HepG2 (cell line): ENCODE data around the gene ANAPC5. TPM values are rescaled to one million over a fixed set of nuclear protein-coding genes. Genes with fewer than 3 reads are reported as not detected.

ENCODE experiments used
- ATAC-seq: fragments of 200-7000 bp; cut with Tn5 transposase; 3 replicates; pipeline ENCODE4 v1.9.1; 2020; ENCODE audit warnings: mild to moderate bottlenecking, moderate library complexity
- BruUV-seq: library from RNA; stranded (reverse); fragments of 400-500 nt; replicated peaks from 2 replicates; lab custom pipeline; 2021; lab: Mats Ljungman, UMichigan
- CTCF ChIA-PET: fragments of 300-600 bp; formaldehyde crosslinking; extraction: SDS; loops from one replicate; lab custom pipeline; 2021; ENCODE audit warnings: low total read pairs, inconsistent platforms, low intra/inter-chr PET ratio; lab: Yijun Ruan, JAX
- POLR2A ChIA-PET: fragments of 350-600 bp; sonication (Branson Sonifier 250); formaldehyde crosslinking; loops from one replicate; lab custom pipeline; 2020; ENCODE audit warnings: antibody characterized with exemption, inconsistent platforms; lab: Yijun Ruan, JAX
- DNase-seq: peaks from one replicate; pipeline ENCODE4 v3.0.0-alpha.2; 2015; ENCODE audit warnings: low spot score
- FAIRE-seq: peaks from 3 replicates; lab custom pipeline; 2011; peaks lifted over from hg19 to GRCh38; lab: Jason Lieb, UNC
- H2AFZ ChIP-seq: one replicate; pipeline ENCODE4 v1.6.1; 2011; ENCODE audit warnings: low read length, inconsistent platforms
- H3K27ac ChIP-seq: fragments of 300-600 bp; 3 replicates; pipeline ENCODE4 v1.8.0; 2011; ENCODE audit warnings: mixed run types, mild to moderate bottlenecking, mixed read lengths, low read length, inconsistent platforms; ENCODE audit not compliant: insufficient read depth; ENCODE audit errors: extremely low read length
- H3K27me3 ChIP-seq, 2 experiments: fragments of 200-600 bp in 1 of 2; 2 replicates in 1 of 2; 3 replicates in 1 of 2; pipeline versions ENCODE4 v1.6.0 to v1.8.0; 2011; ENCODE audit warnings: low read length in 2 of 2, mild to moderate bottlenecking in 2 of 2, moderate library complexity in 2 of 2, inconsistent platforms in 1 of 2; ENCODE audit not compliant: insufficient read depth in 2 of 2, control insufficient read depth in 1 of 2
- H3K36me3 ChIP-seq, 2 experiments: fragments of 200-600 bp in 1 of 2; replicated peaks in 1 of 2; 2 replicates in 1 of 2; 3 replicates in 1 of 2; pipeline versions ENCODE4 v1.5.1 to v1.8.0; 2011; ENCODE audit warnings: low read length in 2 of 2, inconsistent platforms in 1 of 2; ENCODE audit not compliant: insufficient read depth in 2 of 2, control insufficient read depth in 1 of 2
- H3K4me1 ChIP-seq: 2 replicates; pipeline ENCODE4 v1.5.1; 2012; ENCODE audit warnings: low read length, inconsistent platforms; ENCODE audit not compliant: insufficient read depth
- H3K4me2 ChIP-seq: 2 replicates; pipeline ENCODE4 v1.6.0; 2011; ENCODE audit warnings: low read depth, low read length, inconsistent platforms
- H3K4me3 ChIP-seq, 3 experiments: fragments of 200-600 bp in 1 of 3; sonication (generic), shearing (Covaris generic) in 1 of 3; replicated peaks in 1 of 3; 2 replicates each; pipeline ENCODE4 v1.5.1; 2011 to 2016; ENCODE audit warnings: low read length in 3 of 3, inconsistent platforms in 2 of 3, low read depth in 2 of 3, mild to moderate bottlenecking in 2 of 3, control low read depth in 1 of 3, mixed read lengths in 1 of 3; ENCODE audit not compliant: insufficient read depth in 1 of 3
- H3K79me2 ChIP-seq: one replicate; pipeline ENCODE4 v1.6.1; 2011; ENCODE audit warnings: low read length, inconsistent platforms; ENCODE audit not compliant: insufficient read depth
- H3K9ac ChIP-seq: 2 replicates; pipeline ENCODE4 v1.6.0; 2011; ENCODE audit warnings: mild to moderate bottlenecking, low read depth, low read length, inconsistent platforms; ENCODE audit not compliant: insufficient read depth
- H3K9me3 ChIP-seq: 2 replicates; pipeline ENCODE4 v1.5.1; 2012; ENCODE audit warnings: mild to moderate bottlenecking, low read length
- H4K20me1 ChIP-seq: 2 replicates; pipeline ENCODE4 v1.6.0; 2011; ENCODE audit warnings: inconsistent platforms, mild to moderate bottlenecking, low read length, moderate library complexity; ENCODE audit not compliant: insufficient read depth
- BRD4 ChIP-seq: sonication (generic); formaldehyde crosslinking; IDR thresholded peaks from 2 replicates; pipeline ENCODE4 v1.4.0; 2020; ENCODE audit warnings: missing genetic modification reagents
- GZF1 ChIP-seq: sonication (generic); formaldehyde crosslinking; IDR thresholded peaks from 2 replicates; pipeline ENCODE4 v1.5.1; 2020; ENCODE audit warnings: mild to moderate bottlenecking, missing genetic modification reagents
- HDAC6 ChIP-seq: fragments of 200-600 bp; sonication (generic); IDR thresholded peaks from 2 replicates; pipeline ENCODE4 v1.7.0; 2017; ENCODE audit warnings: mild to moderate bottlenecking, antibody characterized with exemption, low read length, low read depth
- HOXA3 ChIP-seq: sonication (generic); formaldehyde crosslinking; IDR thresholded peaks from 2 replicates; pipeline ENCODE4 v1.5.0; 2020; ENCODE audit warnings: missing genetic modification reagents
- JDP2 ChIP-seq: sonication (generic); formaldehyde crosslinking; IDR thresholded peaks from 2 replicates; pipeline ENCODE4 v1.8.1; 2022; ENCODE audit warnings: missing genetic modification reagents, borderline replicate concordance
- MAFF ChIP-seq: IDR thresholded peaks from 2 replicates; pipeline ENCODE4 v1.6.1; 2011; ENCODE audit warnings: low read depth, low read length, improper control_type of control experiment
- NBN ChIP-seq: fragments of 450-650 bp; conservative IDR thresholded peaks from 2 replicates; pipeline ENCODE4 v1.6.1; 2017
- PAWR ChIP-seq: sonication (generic); formaldehyde crosslinking; IDR thresholded peaks from 2 replicates; pipeline ENCODE4 v1.4.0; 2020; ENCODE audit warnings: missing genetic modification reagents, mild to moderate bottlenecking, borderline replicate concordance
- SAP130 ChIP-seq: IDR thresholded peaks from 2 replicates; pipeline ENCODE4 v1.6.1; 2016; ENCODE audit warnings: low read depth
- SIN3A ChIP-seq: IDR thresholded peaks from 2 replicates; pipeline ENCODE4 v1.6.1; 2011; ENCODE audit warnings: low read depth, mild to moderate bottlenecking, control low read depth, low read length, borderline replicate concordance
- TCF7 ChIP-seq: sonication (generic); IDR thresholded peaks from 2 replicates; pipeline ENCODE4 v1.6.1; 2016; ENCODE audit warnings: antibody characterized with exemption, low read depth
- YY1 ChIP-seq: IDR thresholded peaks from 2 replicates; pipeline ENCODE4 v1.6.1; 2011; ENCODE audit warnings: low read length, low read depth, moderate library complexity, mild to moderate bottlenecking; ENCODE audit not compliant: insufficient read depth, insufficient replicate concordance
- ZNF20 ChIP-seq: sonication (generic); formaldehyde crosslinking; IDR thresholded peaks from 2 replicates; pipeline ENCODE4 v1.4.0; 2020; ENCODE audit warnings: mild to moderate bottlenecking, moderate library complexity, missing genetic modification reagents
- ZNF552 ChIP-seq: sonication (generic); formaldehyde crosslinking; IDR thresholded peaks from 2 replicates; pipeline ENCODE4 v1.9.0; 2022; ENCODE audit warnings: missing genetic modification reagents, mild to moderate bottlenecking, borderline replicate concordance
- ZNF7 ChIP-seq: IDR thresholded peaks from 2 replicates; pipeline ENCODE4 v1.6.1; 2016; ENCODE audit warnings: missing biosample characterization, missing genetic modification reagents
- WGBS: methylation state at CpG from one replicate; pipeline ENCODE4 v1.1.6; 2017; ENCODE audit warnings: low lambda C conversion rate; 5-methylcytosine and 5-hydroxymethylcytosine counted together
- in situ Hi-C: cut with HindIII; loops from 2 replicates; pipeline ENCODE4 v1.10.0; 2017; ENCODE audit warnings: low pct_unique_long_range_greater_than_20kb; ENCODE audit not compliant: extremely low pct_ligation_motif_present
- intact Hi-C: fragments of 100-400 bp; cut with micrococcal nuclease; formaldehyde crosslinking; loops from one replicate; pipeline ENCODE4 v1.10.0; 2022; ENCODE audit not compliant: unreplicated experiment
- polyA plus RNA-seq, 8 experiments: library from polyadenylated mRNA; depleted of rRNA in 3 of 8; stranded (reverse) in 7 of 8; unstranded in 1 of 8; fragments of >200 nt; fragmentation: Illumina TruSeq in 4 of 8; extraction: Trizol in 4 of 8; gene quantifications; 2 replicates each; pipeline versions ENCODE4 v1.2.1 to v1.2.3, GENCODE V29; 2011 to 2016; ENCODE audit warnings: low read depth in 4 of 8, missing spikeins in 1 of 8, mixed read lengths in 1 of 8; ENCODE audit not compliant: insufficient read depth in 1 of 8
- total RNA-seq, 5 experiments: library from RNA; depleted of rRNA; stranded (reverse); fragments of >200 nt; fragmentation: Illumina TruSeq; extraction: Trizol; gene quantifications; 2 replicates each; pipeline ENCODE4 v1.2.3, GENCODE V29; 2016; ENCODE audit warnings: low read depth in 1 of 5
- TF ChIP-seq, protein P1 (sequence below): sonication (generic); formaldehyde crosslinking; IDR thresholded peaks from 2 replicates; pipeline ENCODE4 v1.8.1; 2023; ENCODE audit warnings: mild to moderate bottlenecking, missing genetic modification reagents
- TF ChIP-seq, protein P2 (sequence below): sonication (generic); formaldehyde crosslinking; conservative IDR thresholded peaks from 2 replicates; pipeline ENCODE4 v1.4.0; 2020; ENCODE audit warnings: missing genetic modification reagents

The ANAPC5 gene
- total and polyA plus RNA-seq, 2 of the 13 experiments (the other 11 are each of a cell fraction or from before 2014, with no cell fraction given), result 146 to 161 TPM

DNA sequence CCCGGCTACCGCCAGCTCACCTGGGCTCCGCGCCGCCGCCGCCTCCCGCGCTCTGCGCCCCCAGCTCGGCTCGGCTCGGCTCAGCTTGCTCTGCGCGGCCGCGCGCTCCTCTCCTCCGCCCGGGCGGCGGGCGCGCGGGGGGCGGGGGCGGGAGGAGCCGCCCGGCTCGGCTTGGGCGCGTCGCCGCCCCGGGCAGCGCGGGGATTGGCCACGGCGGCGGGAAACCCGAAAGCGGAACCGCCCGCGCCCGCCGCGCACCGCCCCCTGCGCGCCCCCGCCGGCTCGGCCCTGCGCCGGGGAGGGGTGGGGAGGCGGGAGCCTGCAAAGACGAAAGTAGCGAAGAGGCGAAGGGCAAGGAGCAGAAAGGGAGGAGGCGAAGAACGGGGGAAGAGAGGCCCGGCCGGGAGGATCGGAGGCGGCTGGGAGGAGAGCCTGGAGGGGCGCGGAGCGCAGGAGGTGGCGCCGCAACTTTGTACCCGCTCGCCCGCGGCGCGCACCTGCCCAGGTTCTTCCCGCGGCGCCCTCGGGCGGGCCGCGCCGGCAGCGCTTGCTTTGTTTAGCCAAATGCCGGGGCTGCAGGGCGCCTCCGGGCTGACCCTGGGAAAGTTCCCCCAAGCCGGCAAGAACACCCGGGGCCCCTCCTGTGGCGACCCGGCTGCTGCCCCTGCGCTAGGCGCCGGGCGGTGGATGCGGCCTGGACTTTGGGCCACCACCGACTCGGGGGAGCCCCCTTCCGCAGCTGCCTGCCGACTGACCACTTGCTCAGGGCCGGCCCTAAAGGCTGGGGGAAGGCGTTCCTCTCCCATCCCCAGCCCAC lies 55.4 kb downstream of the ANAPC5 start, which contains the start of gene CAMKK2 (continued):
- TF ChIP-seq GZF1 (CRISPR knock-in tag), result no peak
- TF ChIP-seq ZNF20, result no peak
- peak; percentile 58; the same call in 1 of the 2 replicates for TF ChIP-seq SIN3A

DNA sequence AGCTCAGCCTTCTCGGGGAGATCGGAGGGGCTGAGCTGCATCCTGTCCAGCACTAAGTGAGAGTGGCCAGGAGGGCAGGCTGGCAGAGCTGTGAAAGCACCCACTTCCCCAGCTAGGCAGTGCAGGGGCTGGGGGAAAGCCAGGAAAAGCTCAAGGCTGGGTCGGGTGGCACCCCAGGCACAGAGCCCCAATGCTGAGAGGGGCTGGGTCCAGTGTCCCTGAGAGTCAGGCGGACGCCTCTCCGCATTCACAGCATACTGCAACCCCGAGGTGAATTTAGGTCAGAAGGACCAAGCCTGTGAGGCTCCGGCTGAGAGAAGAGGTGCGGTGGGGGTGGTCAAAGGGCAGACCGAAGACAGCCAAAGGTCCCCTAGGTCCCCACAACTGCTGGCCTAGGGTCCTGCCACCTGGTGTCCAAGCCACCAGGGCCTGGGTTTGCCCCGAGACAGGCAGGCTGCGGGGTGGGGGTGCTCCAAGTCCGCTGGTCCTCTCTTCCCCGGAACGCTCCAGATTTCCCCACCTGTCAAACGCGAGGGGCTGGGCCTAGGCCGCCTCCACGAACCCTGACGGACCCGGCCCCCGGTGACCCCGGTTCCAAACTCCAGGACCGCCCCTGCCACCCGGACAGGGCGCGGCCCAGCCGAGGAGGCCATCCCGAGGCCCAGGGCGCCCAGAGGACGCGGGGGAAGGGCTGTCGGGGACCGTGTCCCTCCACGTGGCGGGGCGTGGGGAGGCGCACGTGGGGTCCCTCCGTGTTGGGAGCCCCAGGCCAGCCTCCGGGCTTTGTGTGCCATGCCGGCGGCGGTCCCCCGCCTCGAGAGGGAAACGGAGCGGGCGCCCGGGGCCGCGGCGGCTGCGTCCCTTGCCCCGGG lies 56.2 kb downstream of the ANAPC5 start:
- peak; percentile 58 for ATAC-seq
- Histone ChIP-seq H3K9ac (peak overlapping the region; percentile 90), H3K4me3 (peak overlapping the region; percentile 64 to 95 (median 86)), H4K20me1 (peaks cover 6% of the 10 kb centered on the region; the same call in 1 of the 2 replicates), H3K36me3 (peaks cover 0 to 13% of the 10 kb centered on the region in 2 experiments; a peak in 1 of 5 replicates), H3K27ac (peak overlapping the region; percentile 88), H3K79me2 (peaks cover 21% of the 10 kb centered on the region), H3K9me3 (no peaks in the 10 kb centered on the region), H3K27me3 (no peaks in the 10 kb centered on the region), H2AFZ (no peak overlapping the region), H3K4me2 (peak overlapping the region; percentile 92), H3K4me1 (peaks cover 29% of the 10 kb centered on the region)
- DNase-seq, result peak; percentile 27
- BruUV-seq, result no TSS peak
- ChIA-PET CTCF (no interaction called here), POLR2A (interaction anchor here (0.7 to 1.2 kb wide), 4 partner anchors 11 to 390 kb away, joined by 3 to 6 read pairs (median 4); partner anchors contain the start of gene ANAPC5)
- FAIRE-seq, result no peak
- WGBS, result no CpG with 5 or more reads among the region's 55 CpGs
- in situ Hi-C loops, result no loop called here
- intact Hi-C loops, result no loop called here
- no peak for TF ChIP-seq HDAC6
- no peak for TF ChIP-seq TCF7
- no peak; the same call in 1 of the 2 replicates for TF ChIP-seq BRD4 (CRISPR knock-in tag)
- peak; percentile 76 for TF ChIP-seq SAP130
- no peak for TF ChIP-seq ZNF7 (CRISPR knock-in tag)
- TF ChIP-seq JDP2 (CRISPR knock-in tag), result no peak
- no peak for TF ChIP-seq YY1
- TF ChIP-seq HOXA3 (CRISPR knock-in tag), result no peak; the same call in 1 of the 2 replicates
- no peak for TF ChIP-seq MAFF
- no peak for TF ChIP-seq NBN
- no peak for TF ChIP-seq PAWR
- TF ChIP-seq, protein P1, sequence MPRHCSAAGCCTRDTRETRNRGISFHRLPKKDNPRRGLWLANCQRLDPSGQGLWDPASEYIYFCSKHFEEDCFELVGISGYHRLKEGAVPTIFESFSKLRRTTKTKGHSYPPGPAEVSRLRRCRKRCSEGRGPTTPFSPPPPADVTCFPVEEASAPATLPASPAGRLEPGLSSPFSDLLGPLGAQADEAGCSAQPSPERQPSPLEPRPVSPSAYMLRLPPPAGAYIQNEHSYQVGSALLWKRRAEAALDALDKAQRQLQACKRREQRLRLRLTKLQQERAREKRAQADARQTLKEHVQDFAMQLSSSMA (CRISPR knock-in tag), result no peak
- TF ChIP-seq, protein P2, sequence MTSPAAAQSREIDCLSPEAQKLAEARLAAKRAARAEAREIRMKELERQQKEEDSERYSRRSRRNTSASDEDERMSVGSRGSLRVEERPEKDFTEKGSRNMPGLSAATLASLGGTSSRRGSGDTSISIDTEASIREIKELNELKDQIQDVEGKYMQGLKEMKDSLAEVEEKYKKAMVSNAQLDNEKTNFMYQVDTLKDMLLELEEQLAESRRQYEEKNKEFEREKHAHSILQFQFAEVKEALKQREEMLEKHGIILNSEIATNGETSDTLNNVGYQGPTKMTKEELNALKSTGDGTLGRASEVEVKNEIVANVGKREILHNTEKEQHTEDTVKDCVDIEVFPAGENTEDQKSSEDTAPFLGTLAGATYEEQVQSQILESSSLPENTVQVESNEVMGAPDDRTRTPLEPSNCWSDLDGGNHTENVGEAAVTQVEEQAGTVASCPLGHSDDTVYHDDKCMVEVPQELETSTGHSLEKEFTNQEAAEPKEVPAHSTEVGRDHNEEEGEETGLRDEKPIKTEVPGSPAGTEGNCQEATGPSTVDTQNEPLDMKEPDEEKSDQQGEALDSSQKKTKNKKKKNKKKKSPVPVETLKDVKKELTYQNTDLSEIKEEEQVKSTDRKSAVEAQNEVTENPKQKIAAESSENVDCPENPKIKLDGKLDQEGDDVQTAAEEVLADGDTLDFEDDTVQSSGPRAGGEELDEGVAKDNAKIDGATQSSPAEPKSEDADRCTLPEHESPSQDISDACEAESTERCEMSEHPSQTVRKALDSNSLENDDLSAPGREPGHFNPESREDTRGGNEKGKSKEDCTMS (CRISPR knock-in tag), result no peak
- no peak for TF ChIP-seq ZNF552
